ENCODE measurements around the gene PXDN. TPM values are rescaled to one million over a fixed set of nuclear protein-coding genes. Genes with fewer than 3 reads are reported as not detected.
"Not testable (repeated sequence)": the region's sequence is repeated elsewhere in the genome, so short reads cannot be mapped to it uniquely, and the experiment has no call there.

Gene PXDN
- total RNA-seq, 2 donors from 2014 or later = 29.5 to 40.8 TPM

- peak overlapping the region in 1 of 2 donors; percentile 25 for H3K27ac ChIP-seq
- intact Hi-C loops (cut with DNase I) = no loop called here
These were observed 5.5 kb downstream of the PXDN start for GRCh38 chr2:1738646-1739302.

DNA sequence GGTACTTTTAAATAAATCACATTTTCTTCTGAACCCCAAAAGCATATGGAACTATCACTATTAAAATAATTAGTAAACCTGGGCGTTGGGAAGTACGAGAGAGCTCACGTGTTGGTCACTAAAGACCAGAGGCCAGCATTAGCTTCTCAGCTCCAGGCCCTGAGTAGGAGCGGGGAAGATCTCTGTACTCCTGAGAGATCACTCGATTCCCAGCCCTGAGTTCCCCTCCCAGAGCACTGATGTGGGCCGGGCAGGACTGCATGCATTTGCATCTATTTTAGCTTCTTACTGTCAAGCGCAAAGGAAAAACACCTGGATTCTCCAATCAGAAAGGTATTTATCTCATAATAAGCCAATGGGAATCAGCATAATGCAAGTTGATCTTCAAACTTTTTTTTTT lies 6.2 kb downstream of the PXDN start:
- 86% methylated on average over 7 of the region's 7 CpGs for WGBS
- TF ChIP-seq, protein P1, sequence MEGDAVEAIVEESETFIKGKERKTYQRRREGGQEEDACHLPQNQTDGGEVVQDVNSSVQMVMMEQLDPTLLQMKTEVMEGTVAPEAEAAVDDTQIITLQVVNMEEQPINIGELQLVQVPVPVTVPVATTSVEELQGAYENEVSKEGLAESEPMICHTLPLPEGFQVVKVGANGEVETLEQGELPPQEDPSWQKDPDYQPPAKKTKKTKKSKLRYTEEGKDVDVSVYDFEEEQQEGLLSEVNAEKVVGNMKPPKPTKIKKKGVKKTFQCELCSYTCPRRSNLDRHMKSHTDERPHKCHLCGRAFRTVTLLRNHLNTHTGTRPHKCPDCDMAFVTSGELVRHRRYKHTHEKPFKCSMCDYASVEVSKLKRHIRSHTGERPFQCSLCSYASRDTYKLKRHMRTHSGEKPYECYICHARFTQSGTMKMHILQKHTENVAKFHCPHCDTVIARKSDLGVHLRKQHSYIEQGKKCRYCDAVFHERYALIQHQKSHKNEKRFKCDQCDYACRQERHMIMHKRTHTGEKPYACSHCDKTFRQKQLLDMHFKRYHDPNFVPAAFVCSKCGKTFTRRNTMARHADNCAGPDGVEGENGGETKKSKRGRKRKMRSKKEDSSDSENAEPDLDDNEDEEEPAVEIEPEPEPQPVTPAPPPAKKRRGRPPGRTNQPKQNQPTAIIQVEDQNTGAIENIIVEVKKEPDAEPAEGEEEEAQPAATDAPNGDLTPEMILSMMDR (IDR thresholded peaks at IDR 0.05) = no peak
- no peak for TF ChIP-seq POLR2AphosphoS5 (IDR thresholded peaks at IDR 0.05)
- TF ChIP-seq POLR2A (IDR thresholded peaks at IDR 0.05) = no peak
- intact Hi-C loops (cut with DNase I) = no loop called here
- Histone ChIP-seq H3K4me3 (no peak overlapping the region), H3K9me3 (no peaks in the 10 kb centered on the region), H3K36me3 (no peaks in the 10 kb centered on the region), H3K4me1 (replicated peaks) (no peaks in the 10 kb centered on the region), H3K27ac (no peak overlapping the region), H3K27me3 (replicated peaks; ENCODE audit: insufficient read depth) (no peaks in the 10 kb centered on the region)
- DNase-seq (ENCODE audit: low spot score) = no peak

More at GRCh38 chr2:1738646-1739302, 5.5 kb downstream of the PXDN start:
- TF ChIP-seq POLR2AphosphoS5 (IDR thresholded peaks at IDR 0.05) = no peak
- TF ChIP-seq POLR2A (IDR thresholded peaks at IDR 0.05) = no peak
- TF ChIP-seq, protein P1 (IDR thresholded peaks at IDR 0.05) = no peak
- Histone ChIP-seq H3K4me3 (no peak overlapping the region), H3K9me3 (no peaks in the 10 kb centered on the region), H3K36me3 (no peaks in the 10 kb centered on the region), H3K4me1 (replicated peaks) (no peaks in the 10 kb centered on the region), H3K27me3 (replicated peaks; ENCODE audit: insufficient read depth) (no peaks in the 10 kb centered on the region)
- WGBS = 75% methylated on average over 19 of the region's 19 CpGs
- DNase-seq (ENCODE audit: low spot score) = no peak

DNA sequence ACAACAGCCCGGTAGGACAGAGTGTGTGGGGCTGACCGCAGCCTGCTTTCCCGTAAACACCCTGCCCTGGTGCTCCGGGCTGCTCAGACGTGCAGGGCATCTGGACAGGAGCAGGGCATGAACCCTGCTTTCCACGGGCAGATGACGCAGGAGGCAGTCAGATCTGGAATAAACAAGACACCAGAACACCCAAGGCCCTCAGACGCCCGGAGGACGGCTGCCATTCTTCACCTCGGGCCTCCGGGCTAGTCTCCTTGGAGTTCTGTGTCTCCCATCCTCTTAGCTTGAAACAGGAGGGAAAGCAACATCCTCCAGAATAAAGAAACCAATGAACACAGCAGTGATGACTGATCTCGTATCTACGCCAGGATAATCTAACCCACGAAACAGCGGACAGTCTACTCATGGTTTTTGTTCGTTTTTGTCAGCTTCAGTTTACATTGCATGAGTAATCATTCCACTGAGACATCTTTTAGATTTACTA lies 7.3 kb downstream of the PXDN start:
- TF ChIP-seq, protein P1 (IDR thresholded peaks at IDR 0.05) = no peak
- TF ChIP-seq POLR2AphosphoS5 (IDR thresholded peaks at IDR 0.05) = no peak
- no peak for TF ChIP-seq POLR2A (IDR thresholded peaks at IDR 0.05)
- DNase-seq (ENCODE audit: low spot score) = no peak

GRCh38 chr2:1736045-1736444 lies 8.3 kb downstream of the PXDN start:
- 92% methylated on average over 2 of the region's 2 CpGs for WGBS
- Histone ChIP-seq H3K27me3 (replicated peaks; ENCODE audit: insufficient read depth) (no peaks in the 10 kb centered on the region), H3K27ac (no peak overlapping the region)

More for the DNA sequence above, 7.3 kb downstream of the PXDN start:
- H3K4me3 ChIP-seq = no peak overlapping the region
- no peaks in the 10 kb centered on the region for H3K9me3 ChIP-seq
- intact Hi-C loops (cut with DNase I) = no loop called here
- no peak overlapping the region for H3K27ac ChIP-seq
- no peaks in the 10 kb centered on the region for H3K36me3 ChIP-seq
- no peaks in the 10 kb centered on the region for H3K4me1 ChIP-seq (replicated peaks)
- no peaks in the 10 kb centered on the region for H3K27me3 ChIP-seq (replicated peaks; ENCODE audit: insufficient read depth)
- 86% methylated on average over 17 of the region's 17 CpGs for WGBS

GRCh38 chr2:1733298-1733697 lies 11.0 kb downstream of the PXDN start:
- DNase-seq (ENCODE audit: low spot score); H3K36me3 ChIP-seq; H3K27ac ChIP-seq; H3K9me3 ChIP-seq; H3K27me3 ChIP-seq (replicated peaks; ENCODE audit: insufficient read depth); H3K4me3 ChIP-seq; intact Hi-C loops (cut with DNase I): not testable (repeated sequence)
- peaks cover 22% of the 10 kb centered on the region for H3K4me1 ChIP-seq (replicated peaks)
- WGBS = over 99% methylated on average over 19 of the region's 19 CpGs

More at GRCh38 chr2:1736045-1736444, 8.3 kb downstream of the PXDN start:
- Histone ChIP-seq H3K9me3 (no peaks in the 10 kb centered on the region), H3K36me3 (no peaks in the 10 kb centered on the region), H3K4me3 (no peak overlapping the region), H3K4me1 (replicated peaks) (peaks cover 1% of the 10 kb centered on the region)
- DNase-seq (ENCODE audit: low spot score) = no peak
- intact Hi-C loops (cut with DNase I) = no loop called here
- TF ChIP-seq, protein P1 (IDR thresholded peaks at IDR 0.05) = no peak
- TF ChIP-seq POLR2A (IDR thresholded peaks at IDR 0.05) = no peak
- TF ChIP-seq POLR2AphosphoS5 (IDR thresholded peaks at IDR 0.05) = no peak
